Lower lobe of right lung (tissue), 2 donors: ENCODE measurements around the gene FOXP1. TPM values are rescaled to one million over a fixed set of nuclear protein-coding genes. Genes with fewer than 3 reads are reported as not detected.

ENCODE experiments used
- ATAC-seq, 2 donors: fragments of 200-7000 bp; cut with Tn5 transposase; one replicate each; pipeline ENCODE4 v1.9.1; 2020 to 2022; ENCODE audit warnings: mild to moderate bottlenecking in 2 of 2, moderate library complexity in 2 of 2
- DNase-seq: peaks from one replicate; pipeline ENCODE4 v3.0.0-alpha.2; 2020
- H3K27ac ChIP-seq: fragments of 200-600 bp; one replicate; pipeline ENCODE4 v1.8.0; 2022
- H3K27me3 ChIP-seq: fragments of 200-600 bp; one replicate; pipeline ENCODE4 v1.8.0; 2022; ENCODE audit warnings: low read depth
- H3K36me3 ChIP-seq: fragments of 200-600 bp; one replicate; pipeline ENCODE4 v1.8.0; 2022; ENCODE audit warnings: mild to moderate bottlenecking
- H3K4me1 ChIP-seq: fragments of 200-600 bp; one replicate; pipeline ENCODE4 v1.8.0; 2022
- H3K4me3 ChIP-seq: fragments of 200-600 bp; one replicate; pipeline ENCODE4 v1.8.0; 2022; ENCODE audit warnings: mild to moderate bottlenecking
- H3K9me3 ChIP-seq: fragments of 200-600 bp; one replicate; pipeline ENCODE4 v1.8.0; 2022
- intact Hi-C: fragments of 100-400 bp; cut with DNase I; formaldehyde crosslinking; loops from one replicate; pipeline ENCODE4 v1.11.0; 2022
- total RNA-seq: library from RNA; stranded (reverse); fragmentation: NEBNext Ultra II Directional; extraction: Animal tissue kit (Norgen Biotek cat#: 25700); gene quantifications from one replicate; pipeline ENCODE4 v1.2.1, GENCODE V29; 2021
- TF ChIP-seq, protein P1 (sequence below): fragments of 200-600 bp; IDR thresholded peaks from one replicate; pipeline ENCODE4 v1.8.0; 2022; ENCODE audit warnings: antibody characterized with exemption, mild to moderate bottlenecking
- donor health status: DM: no; HTN: yes; CAD: no; lungs with severe emphysema.

FOXP1 gene
- total RNA-seq, 1 donor from 2014 or later = 138 TPM

GRCh38 chr3:71094658-71095209 lies 488.8 kb downstream of the FOXP1 start:
- intact Hi-C loops = no loop called here
- no peak for DNase-seq

GRCh38 chr3:71092665-71093064 lies 490.9 kb downstream of the FOXP1 start:
- Histone ChIP-seq H3K36me3 (peaks cover 10% of the 10 kb centered on the region), H3K27ac (no peak overlapping the region), H3K4me1 (peaks cover 19% of the 10 kb centered on the region), H3K27me3 (no peaks in the 10 kb centered on the region), H3K9me3 (no peaks in the 10 kb centered on the region), H3K4me3 (no peak overlapping the region)
- DNase-seq = no peak
- intact Hi-C loops = no loop called here
- TF ChIP-seq, protein P1, sequence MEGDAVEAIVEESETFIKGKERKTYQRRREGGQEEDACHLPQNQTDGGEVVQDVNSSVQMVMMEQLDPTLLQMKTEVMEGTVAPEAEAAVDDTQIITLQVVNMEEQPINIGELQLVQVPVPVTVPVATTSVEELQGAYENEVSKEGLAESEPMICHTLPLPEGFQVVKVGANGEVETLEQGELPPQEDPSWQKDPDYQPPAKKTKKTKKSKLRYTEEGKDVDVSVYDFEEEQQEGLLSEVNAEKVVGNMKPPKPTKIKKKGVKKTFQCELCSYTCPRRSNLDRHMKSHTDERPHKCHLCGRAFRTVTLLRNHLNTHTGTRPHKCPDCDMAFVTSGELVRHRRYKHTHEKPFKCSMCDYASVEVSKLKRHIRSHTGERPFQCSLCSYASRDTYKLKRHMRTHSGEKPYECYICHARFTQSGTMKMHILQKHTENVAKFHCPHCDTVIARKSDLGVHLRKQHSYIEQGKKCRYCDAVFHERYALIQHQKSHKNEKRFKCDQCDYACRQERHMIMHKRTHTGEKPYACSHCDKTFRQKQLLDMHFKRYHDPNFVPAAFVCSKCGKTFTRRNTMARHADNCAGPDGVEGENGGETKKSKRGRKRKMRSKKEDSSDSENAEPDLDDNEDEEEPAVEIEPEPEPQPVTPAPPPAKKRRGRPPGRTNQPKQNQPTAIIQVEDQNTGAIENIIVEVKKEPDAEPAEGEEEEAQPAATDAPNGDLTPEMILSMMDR = no peak
- ATAC-seq = no peak

More at GRCh38 chr3:71094658-71095209, 488.8 kb downstream of the FOXP1 start:
- TF ChIP-seq, protein P1 = no peak
- Histone ChIP-seq H3K9me3 (no peaks in the 10 kb centered on the region), H3K36me3 (peaks cover 10% of the 10 kb centered on the region), H3K4me1 (peaks cover 14% of the 10 kb centered on the region), H3K27me3 (no peaks in the 10 kb centered on the region), H3K27ac (no peak overlapping the region), H3K4me3 (no peak overlapping the region)
- ATAC-seq = no peak

GRCh38 chr3:71090207-71090606 lies 493.3 kb downstream of the FOXP1 start:
- H3K4me3 ChIP-seq = no peak overlapping the region
- H3K27ac ChIP-seq = no peak overlapping the region
- no peaks in the 10 kb centered on the region for H3K9me3 ChIP-seq
- peaks cover 9% of the 10 kb centered on the region for H3K36me3 ChIP-seq
- H3K4me1 ChIP-seq = peaks cover 14% of the 10 kb centered on the region
- TF ChIP-seq, protein P1 = no peak
- no peaks in the 10 kb centered on the region for H3K27me3 ChIP-seq
- no peak for ATAC-seq
- no peak for DNase-seq
- intact Hi-C loops = no loop called here

- Histone ChIP-seq H3K9me3 (no peaks in the 10 kb centered on the region), H3K4me3 (no peak overlapping the region), H3K27me3 (no peaks in the 10 kb centered on the region), H3K4me1 (peaks cover 14% of the 10 kb centered on the region), H3K27ac (no peak overlapping the region), H3K36me3 (peaks cover under 1% of the 10 kb centered on the region)
- intact Hi-C loops = no loop called here
- ATAC-seq (peak in 1 of 2 donors; percentile 13), DNase-seq (no peak)
- TF ChIP-seq, protein P1 = no peak
Measured at GRCh38 chr3:71089271-71089847, 494.2 kb downstream of the FOXP1 start.

- H3K4me3 ChIP-seq = no peak overlapping the region
- ATAC-seq (no peak), DNase-seq (no peak)
- H3K4me1 ChIP-seq = peaks cover 14% of the 10 kb centered on the region
- intact Hi-C loops = no loop called here
- no peak overlapping the region for H3K27ac ChIP-seq
- no peaks in the 10 kb centered on the region for H3K36me3 ChIP-seq
- H3K9me3 ChIP-seq = no peaks in the 10 kb centered on the region
- no peaks in the 10 kb centered on the region for H3K27me3 ChIP-seq
- TF ChIP-seq, protein P1 = no peak
Measured at GRCh38 chr3:71088742-71089141, 494.8 kb downstream of the FOXP1 start.
